GM21825 (cell line): ENCODE measurements around the gene KPNA2.

Source experiments
- ATAC-seq: cut with Tn5 transposase; IDR thresholded peaks from one replicate; pipeline ENCODE4 v1.9.1; 2021; ENCODE audit warnings: mild to moderate bottlenecking, moderate library complexity; ENCODE audit not compliant: unreplicated experiment

KPNA2 gene

GRCh38 chr17:68095205-68095811 is 59.8 kb downstream of the KPNA2 start:
- no peak for ATAC-seq

DNA sequence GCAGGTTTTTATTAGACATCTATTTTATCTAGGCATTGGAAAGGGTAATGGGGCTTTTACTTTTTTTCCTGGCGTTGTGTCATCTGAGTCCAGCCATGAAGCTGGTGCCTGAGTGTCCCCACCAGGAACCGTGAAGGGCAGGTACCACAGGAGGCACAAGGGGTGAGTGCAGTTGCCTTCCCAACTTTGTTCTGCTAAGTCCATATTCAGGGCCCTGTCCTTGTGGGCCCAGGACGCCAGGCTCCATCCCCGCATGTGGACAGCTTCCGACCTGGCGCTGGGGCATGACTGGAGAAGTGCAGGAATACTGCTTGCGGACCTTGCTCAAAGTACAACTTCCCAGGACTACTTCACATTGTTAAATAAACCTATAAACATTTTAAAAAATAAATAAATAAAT is 60.6 kb downstream of the KPNA2 start:
- ATAC-seq: no peak
